PFSK-1 (cell line): ENCODE measurements around the gene HS3ST3A1.

Experiments
- POLR2AphosphoS5 ChIP-seq: IDR thresholded peaks from 2 replicates; pipeline ENCODE4 v1.6.1; 2012; ENCODE audit warnings: low read depth, mild to moderate bottlenecking, control low read depth, low read length, moderate library complexity
- SIN3A ChIP-seq: IDR thresholded peaks from 2 replicates; pipeline ENCODE4 v1.6.1; 2012; ENCODE audit warnings: mild to moderate bottlenecking, low read length, moderate library complexity, borderline replicate concordance; ENCODE audit not compliant: insufficient read depth
- TF ChIP-seq, protein P1 (sequence below), 2 experiments: IDR thresholded peaks; 2 replicates each; pipeline versions ENCODE4 v1.6.1 to v1.8.0; 2011 to 2012; ENCODE audit warnings: low read depth in 2 of 2, low read length in 2 of 2, control low read depth in 1 of 2, inconsistent platforms in 1 of 2, mild to moderate bottlenecking in 1 of 2, moderate library complexity in 1 of 2; ENCODE audit not compliant: insufficient read depth in 1 of 2

DNA sequence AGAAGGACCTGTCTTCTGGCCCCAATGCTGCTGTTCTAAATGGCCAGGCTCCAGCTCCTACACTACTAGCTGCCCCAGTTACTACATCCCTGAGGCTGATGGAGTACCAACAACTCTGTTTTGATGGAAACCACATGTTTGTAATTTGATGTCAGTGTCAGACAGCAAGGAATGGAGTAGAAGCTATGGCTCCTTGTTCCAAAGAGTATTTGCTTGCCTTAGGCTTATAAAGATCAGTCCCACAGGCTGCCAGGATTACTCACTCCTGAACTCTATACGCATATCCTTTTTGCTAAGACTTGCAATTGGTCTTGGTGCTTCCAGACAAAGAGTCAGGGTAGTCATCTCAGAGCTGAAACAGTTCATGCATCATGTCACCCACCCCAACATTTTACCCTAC, 139.6 kb downstream of the HS3ST3A1 start:
- TF ChIP-seq POLR2AphosphoS5, result no peak
- peak; percentile 44; the same call in 1 of the 2 replicates for TF ChIP-seq SIN3A
- TF ChIP-seq, protein P1, sequence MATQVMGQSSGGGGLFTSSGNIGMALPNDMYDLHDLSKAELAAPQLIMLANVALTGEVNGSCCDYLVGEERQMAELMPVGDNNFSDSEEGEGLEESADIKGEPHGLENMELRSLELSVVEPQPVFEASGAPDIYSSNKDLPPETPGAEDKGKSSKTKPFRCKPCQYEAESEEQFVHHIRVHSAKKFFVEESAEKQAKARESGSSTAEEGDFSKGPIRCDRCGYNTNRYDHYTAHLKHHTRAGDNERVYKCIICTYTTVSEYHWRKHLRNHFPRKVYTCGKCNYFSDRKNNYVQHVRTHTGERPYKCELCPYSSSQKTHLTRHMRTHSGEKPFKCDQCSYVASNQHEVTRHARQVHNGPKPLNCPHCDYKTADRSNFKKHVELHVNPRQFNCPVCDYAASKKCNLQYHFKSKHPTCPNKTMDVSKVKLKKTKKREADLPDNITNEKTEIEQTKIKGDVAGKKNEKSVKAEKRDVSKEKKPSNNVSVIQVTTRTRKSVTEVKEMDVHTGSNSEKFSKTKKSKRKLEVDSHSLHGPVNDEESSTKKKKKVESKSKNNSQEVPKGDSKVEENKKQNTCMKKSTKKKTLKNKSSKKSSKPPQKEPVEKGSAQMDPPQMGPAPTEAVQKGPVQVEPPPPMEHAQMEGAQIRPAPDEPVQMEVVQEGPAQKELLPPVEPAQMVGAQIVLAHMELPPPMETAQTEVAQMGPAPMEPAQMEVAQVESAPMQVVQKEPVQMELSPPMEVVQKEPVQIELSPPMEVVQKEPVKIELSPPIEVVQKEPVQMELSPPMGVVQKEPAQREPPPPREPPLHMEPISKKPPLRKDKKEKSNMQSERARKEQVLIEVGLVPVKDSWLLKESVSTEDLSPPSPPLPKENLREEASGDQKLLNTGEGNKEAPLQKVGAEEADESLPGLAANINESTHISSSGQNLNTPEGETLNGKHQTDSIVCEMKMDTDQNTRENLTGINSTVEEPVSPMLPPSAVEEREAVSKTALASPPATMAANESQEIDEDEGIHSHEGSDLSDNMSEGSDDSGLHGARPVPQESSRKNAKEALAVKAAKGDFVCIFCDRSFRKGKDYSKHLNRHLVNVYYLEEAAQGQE (IDR thresholded peaks at IDR 0.05; ENCODE audit: insufficient read depth in 1 of 2, low read depth in 2 of 2, low read length in 2 of 2), result no peak; a peak in 1 of 4 replicates
